Right lung (tissue), 5 donors: ENCODE data around the gene POU3F1. TPM values are rescaled to one million over a fixed set of nuclear protein-coding genes. Genes with fewer than 3 reads are reported as not detected.

Experiments used
- DNase-seq, 2 donors: peaks; one replicate each; pipeline ENCODE4 v3.0.0-alpha.2; 2013
- polyA plus RNA-seq, 5 donors: library from polyadenylated mRNA; unstranded; fragments of 120-200 nt; gene quantifications; one replicate each; pipeline versions ENCODE4 v1.2.1 to v1.2.3, GENCODE V29; 2013; ENCODE audit warnings: inconsistent platforms in 1 of 5, low replicate concordance in 1 of 5; ENCODE audit not compliant: insufficient read length in 5 of 5, insufficient read depth in 1 of 5

POU3F1 gene
- polyA plus RNA-seq, 5 donors, result 0.12 to 0.29 (median 0.16) TPM; not detected in 2

- no peak for DNase-seq
Observed at GRCh38 chr1:38006008-38006828, 40.4 kb downstream of the POU3F1 start.

- DNase-seq, result no peak
Observed at GRCh38 chr1:38005195-38006007, 41.2 kb downstream of the POU3F1 start, which contains the start of gene FHL3. FHL3 (minus strand) TSS chr1:38005514; CDS start chr1:37999412, 6,102 bp downstream.

GRCh38 chr1:38004284-38005108 is 42.1 kb downstream of the POU3F1 start:
- DNase-seq, result no peak

- no peak for DNase-seq
Observed at GRCh38 chr1:38003261-38004250, 43.0 kb downstream of the POU3F1 start.

GRCh38 chr1:38000529-38001455 is 45.8 kb downstream of the POU3F1 start:
- no peak for DNase-seq

GRCh38 chr1:38000233-38000528 is 46.4 kb downstream of the POU3F1 start:
- DNase-seq, result no peak

- DNase-seq, result peak; percentile 82 to 83
Observed at GRCh38 chr1:37999430-38000232, 47.0 kb downstream of the POU3F1 start.

GRCh38 chr1:37998913-37999429 is 47.6 kb downstream of the POU3F1 start:
- DNase-seq, result no peak

GRCh38 chr1:37998089-37998808 is 48.3 kb downstream of the POU3F1 start:
- no peak for DNase-seq

GRCh38 chr1:37997256-37998088 is 49.1 kb downstream of the POU3F1 start:
- no peak for DNase-seq

- DNase-seq, result peak; percentile 81 to 88
Observed at GRCh38 chr1:37995751-37996345, 50.7 kb downstream of the POU3F1 start.

- no peak for DNase-seq
Observed at GRCh38 chr1:37994886-37995566, 51.6 kb downstream of the POU3F1 start.
